GM23338 (cell line): ENCODE results near the gene C5orf22.
"Not testable (repeated sequence)": the region's sequence is repeated elsewhere in the genome, so short reads cannot be mapped to it uniquely, and the experiment has no call there.

ENCODE experiments used
- CREB1 ChIP-seq: fragments of 250-450 bp; sonication (Bioruptor Pico); IDR thresholded peaks from 2 replicates; pipeline ENCODE4 v1.5.0; 2020; ENCODE audit warnings: low read depth, mild to moderate bottlenecking, moderate library complexity
- CTCF ChIP-seq, 2 experiments: fragments of 200-600 bp in 1 of 2; sonication (generic) in 1 of 2; conservative IDR thresholded peaks; 2 replicates each; pipeline versions ENCODE4 v1.5.1 to v1.6.1; 2016 to 2017; ENCODE audit warnings: antibody characterized with exemption in 2 of 2, low read depth in 2 of 2, mild to moderate bottlenecking in 2 of 2, moderate library complexity in 1 of 2
- ETS1 ChIP-seq: IDR thresholded peaks from 2 replicates; pipeline ENCODE4 v1.6.1; 2016; ENCODE audit warnings: antibody characterized with exemption
- EZH2 ChIP-seq: fragments of 200-600 bp; sonication (generic); IDR thresholded peaks from one replicate; pipeline ENCODE4 v1.8.0; 2017; ENCODE audit warnings: antibody characterized with exemption, mild to moderate bottlenecking, low read depth; ENCODE audit not compliant: unreplicated experiment
- EZH2phosphoT487 ChIP-seq: fragments of 200-600 bp; sonication (generic); IDR thresholded peaks from one replicate; pipeline ENCODE4 v1.8.1; 2018; ENCODE audit warnings: antibody characterized with exemption; ENCODE audit not compliant: unreplicated experiment
- JUNB ChIP-seq: IDR thresholded peaks from one replicate; pipeline ENCODE4 v1.6.1; 2016; ENCODE audit warnings: antibody characterized with exemption; ENCODE audit not compliant: unreplicated experiment
- NANOG ChIP-seq: IDR thresholded peaks from 2 replicates; pipeline ENCODE4 v1.6.1; 2016; ENCODE audit warnings: antibody characterized with exemption, borderline replicate concordance
- POLR2AphosphoS5 ChIP-seq: IDR thresholded peaks from 2 replicates; pipeline ENCODE4 v1.6.1; 2016; ENCODE audit warnings: antibody characterized with exemption, low read depth
- REST ChIP-seq: IDR thresholded peaks from one replicate; pipeline ENCODE4 v1.6.1; 2018; ENCODE audit warnings: antibody characterized with exemption; ENCODE audit not compliant: unreplicated experiment
- STAT1 ChIP-seq: IDR thresholded peaks from one replicate; pipeline ENCODE4 v1.6.1; 2016; ENCODE audit warnings: antibody characterized with exemption; ENCODE audit not compliant: unreplicated experiment
- ZNF114 ChIP-seq: fragments of 250-450 bp; sonication (Bioruptor Pico); IDR thresholded peaks from 2 replicates; pipeline ENCODE4 v1.5.0; 2020; ENCODE audit warnings: mild to moderate bottlenecking, moderate library complexity
- ZNF331 ChIP-seq: fragments of 250-450 bp; sonication (Bioruptor Pico); IDR thresholded peaks from 2 replicates; pipeline ENCODE4 v1.5.0; 2020; ENCODE audit warnings: low read depth, mild to moderate bottlenecking, moderate library complexity
- ZNF462 ChIP-seq: fragments of 250-450 bp; sonication (Bioruptor Pico); IDR thresholded peaks from 2 replicates; pipeline ENCODE4 v1.5.0; 2020; ENCODE audit warnings: mild to moderate bottlenecking, moderate library complexity

GRCh38 chr5:31602305-31602704 is 70.2 kb downstream of the C5orf22 start:
- TF ChIP-seq CTCF (conservative IDR thresholded peaks at IDR 0.05; ENCODE audit: low read depth in 2 of 2); EZH2phosphoT487; ZNF462 (CRISPR knock-in tag); EZH2; POLR2AphosphoS5; CREB1 (CRISPR knock-in tag); REST; ZNF114 (CRISPR knock-in tag); JUNB; NANOG; ETS1; ZNF331; STAT1: not testable (repeated sequence)
